ENCODE results near the gene LSS.
"Not testable (repeated sequence)": the region's sequence is repeated elsewhere in the genome, so short reads cannot be mapped to it uniquely, and the experiment has no call there.

LSS gene

DNA sequence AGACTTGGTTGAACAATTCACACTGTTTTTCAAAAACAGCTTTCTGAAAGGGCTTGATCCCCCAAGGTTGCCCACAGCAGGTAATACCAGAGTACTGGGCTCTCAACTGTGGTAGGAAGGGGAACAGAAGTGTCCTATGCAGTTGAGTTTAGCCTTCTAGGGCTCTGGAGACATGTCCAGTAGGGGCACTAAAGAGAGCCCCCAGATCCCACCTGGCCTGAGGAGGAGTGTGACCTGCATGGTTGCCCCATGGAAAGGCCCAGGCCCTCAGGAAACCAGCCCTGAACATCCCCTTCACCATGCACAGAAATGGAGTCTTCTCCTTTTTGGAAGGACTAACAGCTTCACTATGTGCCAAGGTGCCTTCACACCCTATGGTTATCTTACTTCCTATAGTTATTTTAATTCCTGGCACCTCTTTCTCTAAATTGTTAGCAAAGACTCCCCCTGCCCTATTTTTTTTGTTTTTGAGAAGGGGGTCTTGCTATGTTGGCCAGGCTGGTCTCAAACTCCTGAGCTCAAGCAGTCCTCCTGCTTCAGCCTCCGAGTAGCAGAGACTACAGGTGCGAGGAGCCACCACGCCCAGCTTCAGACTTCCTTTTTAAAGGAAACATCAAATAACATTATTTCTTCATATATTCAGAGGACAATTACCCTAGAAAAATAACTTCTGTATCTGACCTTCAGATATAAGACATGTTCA, 16.8 kb upstream of the LSS start:
- no peak for DNase-seq

DNA sequence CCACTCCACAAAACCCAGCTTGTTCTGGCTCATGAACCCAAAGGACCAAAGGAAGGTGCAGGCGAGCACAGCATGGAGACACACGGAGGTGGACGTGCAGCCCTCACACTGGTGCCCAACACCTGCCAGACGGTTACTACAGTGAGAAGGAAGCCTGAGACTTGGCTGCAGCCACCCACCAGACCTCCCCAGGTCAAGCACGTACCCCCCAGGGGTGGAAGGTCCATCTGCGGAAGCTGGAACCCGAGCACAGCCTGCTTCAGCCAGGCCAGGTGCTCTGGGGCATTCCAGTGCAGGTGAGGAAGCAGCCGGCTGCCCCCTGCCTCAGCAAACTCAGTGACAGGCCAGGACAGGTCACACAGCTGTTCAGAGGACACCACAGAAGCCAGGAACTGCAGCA, 16.0 kb upstream of the LSS start:
- no peak for DNase-seq

DNA sequence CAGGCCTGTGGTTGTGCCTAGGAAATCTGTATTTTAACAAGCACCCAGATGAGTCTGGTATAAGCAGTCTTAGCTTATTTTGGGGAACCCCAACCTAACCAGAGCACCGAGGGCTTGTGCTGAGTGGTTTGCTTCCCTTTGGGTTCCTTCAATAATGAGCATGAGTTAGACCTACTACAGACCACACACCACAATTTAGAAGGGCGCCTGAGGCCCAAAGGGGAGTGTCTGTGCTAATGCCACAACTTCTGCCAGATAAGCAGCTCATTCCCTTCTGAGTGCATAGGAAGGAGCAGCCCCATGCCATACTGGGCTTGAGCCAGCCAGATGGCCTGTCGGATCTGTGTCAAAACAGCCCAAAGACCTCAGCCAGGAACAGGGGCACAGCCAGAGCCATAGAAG, 15.4 kb upstream of the LSS start:
- no peak for DNase-seq

DNA sequence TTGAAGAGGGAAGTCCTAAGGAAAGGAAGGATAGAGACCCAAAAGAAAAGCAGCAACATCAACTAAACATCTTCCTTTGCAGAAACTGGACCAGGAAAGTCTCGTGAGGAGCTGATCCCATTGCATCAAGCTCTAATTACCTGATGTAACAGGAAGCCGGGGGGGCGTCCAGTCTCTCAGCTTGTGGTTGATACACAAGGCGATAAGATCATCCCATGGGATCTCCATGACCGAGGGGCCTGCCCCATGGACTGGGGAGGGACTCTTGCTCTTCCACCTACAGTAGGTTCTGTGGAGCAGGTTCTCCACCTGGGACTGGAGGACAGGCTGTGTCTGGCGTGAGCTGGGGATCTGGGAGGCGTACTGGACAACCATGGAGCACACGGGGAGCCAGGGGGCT, 14.8 kb upstream of the LSS start:
- no peak for DNase-seq

DNA sequence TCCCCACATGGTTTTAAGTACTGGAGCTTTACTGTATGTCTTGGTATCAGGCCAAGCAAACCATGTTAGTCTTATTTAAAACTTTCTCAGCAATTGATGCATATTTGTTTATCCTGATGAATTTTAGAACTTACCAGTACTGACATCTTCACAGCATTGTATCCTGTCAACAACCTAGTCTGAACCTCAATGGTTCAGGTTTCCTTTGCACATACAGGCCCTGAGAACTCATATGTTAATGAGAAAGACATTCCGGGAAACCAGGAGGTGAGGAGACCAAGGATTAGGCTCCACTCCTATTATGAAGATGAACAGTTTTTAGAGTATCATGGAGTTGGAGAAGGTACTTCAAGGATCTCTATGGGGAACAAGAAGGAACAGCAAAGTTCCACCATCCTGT, 13.0 kb upstream of the LSS start:
- DNase-seq: not testable (repeated sequence)

DNA sequence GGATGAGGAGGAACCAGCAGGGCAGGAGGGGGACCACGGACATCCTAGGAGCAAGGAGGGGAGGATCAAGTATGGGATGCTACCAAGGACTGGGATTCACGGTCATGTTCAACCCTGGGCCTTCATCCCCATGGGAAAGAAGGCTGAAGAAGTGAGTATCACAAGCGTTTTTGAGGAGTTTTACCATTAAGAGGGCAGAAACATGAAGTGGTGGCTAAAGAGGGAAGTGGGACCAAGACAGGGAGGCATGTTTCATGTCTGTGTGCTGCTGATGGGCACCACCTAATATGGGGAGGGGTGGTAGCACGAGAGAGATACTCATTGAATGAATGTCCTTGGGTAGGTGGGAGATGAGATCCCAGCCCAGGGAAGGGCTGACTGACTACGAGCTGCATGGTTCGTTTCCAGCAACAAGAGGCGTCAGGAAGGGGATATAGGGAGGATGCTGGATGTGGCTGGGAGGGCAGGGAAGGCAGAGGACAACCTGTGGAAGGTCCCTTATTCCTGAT, 11.3 kb upstream of the LSS start:
- no peak for DNase-seq

DNA sequence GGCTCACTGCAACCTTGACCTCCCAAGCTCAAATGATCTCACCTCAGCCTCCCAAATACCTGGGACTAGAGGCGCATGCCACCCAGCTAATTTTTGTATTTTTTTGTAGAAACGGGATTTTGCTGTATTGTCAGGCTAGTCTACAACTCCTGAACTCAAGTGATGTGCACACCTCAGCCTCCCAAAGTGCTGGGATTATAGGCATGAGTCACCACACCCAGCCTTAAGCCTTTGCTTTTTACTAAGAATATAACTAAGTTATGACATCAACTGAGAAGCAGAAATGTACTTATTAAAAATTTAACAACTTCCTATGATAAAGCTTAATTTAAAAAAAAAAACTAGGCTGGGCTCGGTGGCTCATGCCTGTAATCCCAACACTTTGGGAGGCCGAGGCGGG, 8.9 kb upstream of the LSS start:
- DNase-seq: no peak

DNA sequence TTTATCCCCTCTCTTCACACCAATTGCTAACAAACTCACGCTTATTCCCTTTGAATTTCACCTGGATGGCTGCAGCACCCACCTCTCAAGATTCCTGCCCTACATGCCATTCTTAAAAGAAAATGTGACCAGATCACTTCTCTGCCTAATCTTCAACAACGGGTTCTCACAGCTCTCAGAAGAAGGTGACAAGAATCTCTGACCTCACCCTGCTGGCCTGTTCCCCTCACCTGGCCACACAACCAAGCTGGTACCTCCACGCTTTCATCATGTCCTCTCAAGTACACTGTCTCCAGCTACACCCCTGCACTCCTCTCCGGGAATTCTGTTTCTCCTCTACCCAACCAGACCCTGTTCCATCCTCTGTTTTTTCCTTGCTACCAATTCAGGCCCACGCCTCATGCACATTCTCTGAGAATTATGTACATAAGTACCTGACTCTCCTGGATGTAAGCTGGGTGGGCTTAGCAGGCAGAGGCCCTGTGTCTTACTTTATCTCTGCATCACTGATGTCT, 5.9 kb upstream of the LSS start:
- no peak for DNase-seq

DNA sequence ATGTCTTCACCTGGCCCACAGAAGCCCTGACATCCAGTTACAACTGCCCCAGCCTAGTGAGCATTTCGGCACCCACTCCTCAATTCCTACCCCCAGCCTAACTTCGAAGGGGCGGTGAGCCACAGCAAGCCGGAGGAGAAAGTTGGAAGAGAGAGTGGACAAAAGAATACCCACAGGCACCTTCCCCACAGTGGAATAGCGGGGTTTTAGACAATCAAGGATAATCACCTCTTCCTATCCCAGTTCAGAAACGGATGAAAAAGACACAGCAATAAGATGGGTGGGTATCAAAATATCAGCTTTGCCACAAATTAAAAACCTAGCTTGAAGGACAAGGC, 1.3 kb upstream of the LSS start:
- DNase-seq: no peak

DNA sequence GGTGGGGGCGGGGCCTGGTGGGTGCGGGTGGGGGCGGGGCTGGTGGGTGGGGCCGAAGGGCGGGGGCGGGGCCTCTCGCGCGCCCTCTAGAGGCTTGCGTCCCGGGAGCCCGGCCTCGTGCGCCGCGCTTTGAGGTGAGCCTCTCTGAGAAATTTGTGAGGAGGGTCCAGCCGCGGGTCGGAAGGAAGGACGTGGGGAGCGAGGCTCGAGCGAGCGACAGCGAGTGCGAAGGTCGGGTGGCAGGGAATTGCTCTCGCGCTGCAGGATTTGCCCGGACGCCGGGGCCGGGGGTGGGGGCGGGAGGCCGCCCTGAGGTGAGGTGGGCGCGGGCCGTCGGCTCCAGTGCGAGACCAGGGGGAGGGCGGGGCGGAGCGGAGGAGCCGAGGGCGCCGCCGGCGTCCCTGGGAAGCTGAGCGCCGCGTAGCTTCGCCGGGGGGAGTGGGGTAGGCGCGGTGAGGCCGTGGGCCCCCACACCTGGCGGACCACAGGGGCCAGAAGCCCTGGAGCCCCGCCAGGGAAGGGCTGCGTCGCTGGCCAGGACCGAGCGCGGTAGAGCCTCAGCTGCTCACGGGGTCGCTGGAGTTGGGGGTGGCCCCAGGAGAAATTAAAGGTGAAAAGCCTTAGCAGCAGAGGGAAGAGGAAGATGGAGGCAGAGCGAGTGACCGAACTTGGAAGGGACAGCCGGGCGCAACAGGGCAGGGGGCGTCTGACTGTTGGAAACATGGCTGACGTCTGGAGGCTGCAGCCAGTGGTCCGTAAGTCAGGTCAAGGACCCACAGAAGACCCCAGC, 754 bp upstream of the LSS start:
- peak; percentile 58 to 65 for DNase-seq

DNA sequence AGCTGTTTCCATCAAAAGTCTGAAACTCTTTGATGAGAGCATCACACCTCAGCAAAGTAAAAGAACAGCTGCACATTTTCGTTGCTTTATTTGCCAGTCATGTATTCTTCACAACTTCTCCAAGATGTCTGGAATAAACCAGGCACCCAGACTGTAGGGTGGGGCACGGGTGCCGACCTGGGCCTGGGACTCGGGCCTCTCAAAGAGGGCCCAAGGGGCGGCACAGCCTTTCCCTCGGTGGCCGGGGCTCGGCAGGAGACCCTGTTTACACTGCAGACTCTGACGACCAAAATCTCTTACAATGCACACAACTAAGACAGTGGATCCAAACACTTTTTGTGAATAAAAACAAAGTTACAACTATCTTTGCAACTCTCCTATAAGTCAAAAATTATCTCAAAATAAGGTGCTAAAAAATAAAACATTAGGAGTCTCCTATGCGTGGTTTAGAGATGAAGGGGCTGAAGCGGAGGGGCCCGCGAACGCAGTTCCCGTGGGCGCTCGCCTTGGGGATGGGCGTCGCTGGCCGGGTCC, 696 bp downstream of the LSS start:
- DNase-seq: peak; percentile 5 to 21

DNA sequence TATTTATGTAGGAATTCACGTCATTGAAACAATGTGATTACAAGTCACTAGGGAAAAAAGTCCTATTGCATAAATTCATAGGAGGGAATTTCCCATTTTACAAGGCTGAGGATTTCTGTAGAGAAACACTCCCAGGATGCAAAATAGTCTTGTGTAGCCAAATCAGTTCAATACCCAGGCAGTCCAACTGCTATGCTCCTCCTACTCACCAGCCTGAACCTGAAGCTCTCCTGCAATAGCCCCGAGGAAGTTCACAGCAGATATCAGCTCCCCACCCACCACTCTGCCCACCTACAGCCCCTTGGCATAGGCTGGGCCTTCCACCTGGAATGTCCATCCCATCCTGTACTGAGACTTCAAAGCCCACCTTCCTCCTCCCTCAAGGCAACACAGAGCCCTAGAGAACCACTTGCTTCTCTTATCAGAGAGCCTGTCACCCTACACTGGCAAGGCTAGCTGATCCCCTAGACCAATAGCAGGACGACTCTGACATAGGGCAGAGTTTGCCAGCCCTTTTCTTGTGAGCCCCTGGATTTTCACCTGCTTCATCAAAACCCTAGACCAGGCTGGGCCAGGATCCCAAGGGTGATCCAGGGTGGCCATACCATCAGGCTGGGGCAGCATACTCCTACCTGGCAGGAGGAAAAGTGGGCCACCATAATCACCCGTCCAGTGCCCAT, 1.5 kb downstream of the LSS start:
- DNase-seq: no peak

DNA sequence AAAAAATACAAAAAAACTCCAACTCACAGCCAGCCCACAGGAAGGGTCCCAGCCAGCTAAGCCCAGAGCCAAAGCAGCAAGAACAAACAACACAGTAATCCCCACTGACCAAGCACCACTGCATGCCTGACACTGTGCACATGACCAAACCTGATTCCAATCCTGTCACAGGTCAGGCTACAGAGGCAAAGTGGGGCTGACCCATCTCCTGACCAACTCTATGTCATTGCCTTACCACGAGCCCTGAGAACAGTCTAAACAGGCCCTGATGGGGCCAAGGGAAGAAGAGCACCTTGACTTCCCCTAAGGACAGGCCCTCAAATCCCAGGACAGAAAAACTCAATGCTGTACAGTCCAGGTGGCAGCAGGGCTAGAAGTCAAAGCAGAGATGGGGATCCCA, 2.4 kb downstream of the LSS start:
- no peak for DNase-seq

DNA sequence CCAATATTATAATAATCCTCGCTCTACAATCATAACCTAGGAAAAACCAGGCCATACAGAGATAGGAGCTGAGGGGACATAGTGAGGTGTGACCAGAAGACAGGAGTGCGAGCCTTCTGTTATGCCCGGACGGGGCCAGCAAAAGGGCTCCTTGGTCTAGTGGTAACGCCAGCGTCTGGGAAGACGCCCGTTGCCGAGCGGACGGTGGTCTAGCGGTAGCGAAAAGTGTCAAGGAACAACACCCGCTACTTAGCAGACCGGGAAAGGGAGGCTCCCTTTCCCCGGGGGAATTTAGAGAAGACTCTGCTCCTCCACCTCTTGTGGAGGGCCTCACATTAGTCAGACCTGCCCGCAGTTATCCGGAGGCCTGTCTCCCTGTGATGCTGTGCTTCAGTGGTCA, 4.9 kb downstream of the LSS start:
- DNase-seq: not testable (repeated sequence)

DNA sequence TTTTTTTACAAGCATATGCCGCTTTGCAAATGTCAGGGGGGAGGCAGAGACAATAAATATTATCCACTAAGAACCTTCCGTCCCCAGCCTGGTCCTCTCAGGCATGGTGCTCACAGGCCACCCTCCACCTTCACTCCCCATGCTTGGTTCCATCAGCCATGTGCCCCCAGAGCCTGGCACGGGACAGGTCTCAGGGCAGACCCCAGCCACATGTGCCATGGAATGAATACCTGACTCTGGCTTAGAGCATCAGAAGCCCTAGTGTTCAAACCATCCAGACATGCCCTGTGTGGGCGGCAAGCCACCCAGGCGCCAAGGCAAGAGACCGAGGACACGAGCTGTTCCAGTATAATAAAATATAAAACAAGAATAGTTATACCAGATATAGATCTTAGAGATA, 5.4 kb downstream of the LSS start:
- no peak for DNase-seq

DNA sequence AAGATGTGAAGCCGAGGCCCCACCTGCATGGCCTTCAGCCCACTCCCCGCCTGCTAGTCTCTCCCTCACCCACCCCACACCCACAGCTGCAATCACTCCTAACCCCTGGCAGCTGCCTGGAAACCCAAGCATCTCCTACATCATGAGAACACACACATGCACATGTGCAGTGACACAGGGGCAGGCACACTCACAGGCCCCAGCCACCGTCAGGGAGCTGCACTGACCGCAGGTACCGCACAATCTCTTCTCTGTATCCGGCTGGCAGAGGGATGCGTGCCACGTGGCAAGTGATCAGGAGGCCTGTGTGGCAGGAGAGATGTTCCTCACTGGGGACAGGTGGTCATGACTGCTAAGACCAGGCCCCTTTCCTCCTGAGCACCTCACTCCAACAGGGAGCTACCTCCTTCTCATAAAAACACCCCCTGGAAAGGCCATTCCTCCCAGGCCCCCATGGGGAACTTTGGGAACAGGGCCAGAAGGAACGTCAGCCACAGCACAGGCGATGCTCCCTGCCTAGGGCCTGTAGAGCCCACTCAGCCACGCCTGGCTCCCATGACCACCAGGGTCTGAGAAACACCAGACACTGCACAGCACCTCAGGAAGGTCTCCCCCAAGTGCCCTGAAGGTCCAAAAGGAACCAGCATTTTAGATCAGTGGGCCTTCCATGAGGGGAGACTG, 6.0 kb downstream of the LSS start:
- no peak for DNase-seq

DNA sequence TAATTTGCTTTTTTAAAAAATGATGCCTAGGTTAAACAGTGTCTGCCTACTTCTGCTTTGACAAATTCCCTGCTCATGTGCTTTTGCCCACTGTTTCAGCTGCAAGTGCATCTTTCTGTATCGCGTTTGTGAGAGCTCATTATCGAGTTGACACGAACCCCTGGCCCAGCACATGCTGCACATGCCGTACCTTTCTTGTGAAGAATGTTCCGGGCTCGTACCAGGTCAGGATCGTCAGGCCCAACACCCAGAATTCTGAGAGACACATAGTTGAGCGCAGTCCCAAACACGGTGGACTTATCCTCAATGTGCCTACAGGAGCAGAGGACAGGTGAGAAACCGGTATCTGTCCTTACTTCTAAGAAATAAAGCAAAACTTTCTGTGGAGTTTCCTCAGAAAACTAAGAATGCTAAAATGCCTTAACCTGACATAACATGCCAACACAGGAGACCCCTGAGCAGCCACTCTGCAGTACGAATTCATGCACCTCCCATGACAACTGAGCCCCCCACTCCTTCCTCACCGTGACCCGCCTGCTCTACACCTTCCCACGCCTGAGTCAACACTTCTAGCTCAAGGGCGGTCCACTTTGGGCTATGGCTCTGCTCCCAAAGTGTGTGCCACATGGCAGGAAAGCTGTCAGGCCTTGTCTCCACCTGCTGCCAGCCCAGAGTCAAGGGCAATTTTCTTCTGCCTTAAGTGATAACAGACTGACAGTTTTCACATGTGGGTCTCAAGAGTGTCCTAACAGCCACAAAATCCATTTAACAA, 6.7 kb downstream of the LSS start:
- no peak for DNase-seq

DNA sequence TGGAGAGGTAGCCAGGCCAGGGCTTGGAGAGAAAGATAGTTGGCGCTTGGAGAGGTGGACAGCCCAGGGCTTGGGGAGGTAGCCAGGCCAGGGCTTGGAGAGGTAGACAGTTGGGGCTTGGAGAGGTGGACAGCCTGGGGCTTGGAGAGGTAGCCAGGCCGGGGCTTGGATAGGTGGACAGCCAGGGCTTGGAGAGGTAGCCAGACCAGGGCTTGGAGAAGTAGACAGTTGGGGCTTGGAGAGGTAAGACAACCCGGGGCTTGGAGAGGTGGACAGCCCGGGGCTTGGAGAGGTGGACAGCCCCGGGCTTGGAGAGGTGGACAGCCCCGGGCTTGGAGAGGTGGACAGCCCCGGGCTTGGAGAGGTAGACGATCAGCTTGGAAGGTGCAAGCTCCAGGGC, 7.7 kb downstream of the LSS start:
- DNase-seq: no peak

DNA sequence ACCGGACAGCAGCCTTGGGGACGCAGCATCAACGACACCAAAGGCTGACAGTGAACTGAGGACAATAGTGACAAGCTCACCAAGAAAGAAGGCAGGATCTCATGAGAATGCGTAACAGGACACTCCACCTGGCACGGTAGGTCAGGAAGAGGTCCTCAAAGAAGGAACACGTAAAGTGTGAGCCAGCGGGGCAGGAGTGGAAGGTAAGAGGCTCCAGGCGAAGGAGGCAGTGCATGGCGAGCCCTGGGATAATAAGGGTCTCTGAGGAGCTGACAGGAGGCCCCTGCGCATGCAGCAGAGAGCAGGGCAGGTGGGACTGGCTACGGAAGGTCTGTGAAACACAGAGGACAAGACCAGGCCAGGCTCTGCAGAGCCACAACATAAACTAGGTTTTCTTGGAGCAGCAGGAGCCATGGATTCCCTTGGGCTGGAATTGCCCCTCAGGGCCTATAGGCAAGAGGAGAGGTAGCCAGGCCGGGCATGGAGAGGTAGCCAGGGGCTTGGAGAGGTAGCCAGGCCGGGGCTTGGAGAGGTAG, 8.2 kb downstream of the LSS start:
- DNase-seq: no peak

DNA sequence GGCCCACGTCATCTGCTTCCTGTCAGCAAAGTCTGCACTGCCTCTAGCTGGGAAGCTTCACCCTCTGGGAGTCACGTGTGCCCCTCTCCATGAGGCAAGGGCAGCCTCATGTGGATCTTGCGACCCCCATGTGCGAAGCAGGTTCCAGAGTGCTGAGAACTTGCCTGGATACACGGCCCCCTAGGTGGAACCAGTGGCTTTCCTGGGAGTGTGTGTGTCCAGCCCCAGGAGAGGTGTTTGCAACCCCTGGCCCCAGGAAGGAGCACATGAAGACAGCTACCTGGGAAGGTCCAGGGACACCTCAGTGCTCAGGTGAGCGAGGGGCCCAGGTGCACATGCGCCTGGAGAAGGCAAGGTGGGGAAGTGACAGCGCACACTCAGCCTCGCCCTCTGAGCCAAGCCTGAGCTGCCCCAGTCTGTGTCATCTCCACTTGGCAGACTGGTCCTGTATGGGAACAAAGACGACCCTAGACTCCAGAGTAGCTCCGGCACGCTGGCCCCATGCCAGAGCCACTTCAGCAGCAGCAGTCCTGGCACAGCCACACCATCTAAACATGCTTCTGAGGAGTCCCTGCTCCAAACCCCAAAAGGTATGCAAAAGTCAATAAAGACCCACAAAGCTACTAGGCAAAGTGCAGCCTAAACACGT, 8.9 kb downstream of the LSS start:
- DNase-seq: no peak

DNA sequence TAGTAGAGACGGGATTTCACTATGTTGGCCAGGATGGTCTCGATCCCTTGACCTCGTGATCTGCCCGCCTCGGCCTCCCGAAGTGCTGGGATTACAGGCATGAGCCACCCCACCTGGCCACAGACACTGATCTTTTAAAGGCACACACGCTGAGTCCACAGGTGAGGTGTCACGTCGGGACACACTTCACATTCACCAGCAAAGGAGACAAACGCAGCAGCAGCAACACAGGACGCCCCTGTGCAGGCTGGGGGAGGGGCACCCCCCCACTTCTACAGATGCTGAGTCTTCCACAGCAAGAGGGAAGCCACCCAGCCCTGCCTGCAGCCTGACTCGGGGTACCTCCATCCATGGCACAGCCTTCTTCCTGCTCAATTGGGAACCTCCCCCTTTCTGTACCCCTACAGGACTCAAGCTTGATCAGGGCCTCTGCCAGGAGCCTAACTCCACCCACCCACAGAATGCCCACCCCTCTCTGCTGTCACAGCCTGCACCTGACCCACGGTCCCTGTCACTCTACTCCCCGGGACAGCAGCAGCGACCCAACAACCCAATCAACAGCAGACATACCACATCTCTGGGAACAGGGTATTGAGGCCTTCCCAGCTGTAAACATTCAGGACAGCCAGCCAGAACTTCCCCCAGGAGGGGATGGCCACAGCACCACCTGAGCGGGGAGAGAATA, 9.5 kb downstream of the LSS start:
- no peak for DNase-seq
